ENCODE measurements around the gene C5orf46. TPM values are rescaled to one million over a fixed set of nuclear protein-coding genes. Genes with fewer than 3 reads are reported as not detected.

Gene C5orf46
- total and polyA plus RNA-seq, 4 donors: not detected

- no peak for DNase-seq (ENCODE audit: low spot score)
- Histone ChIP-seq H3K4me3 (ENCODE audit: low read depth in 1 of 3, low read length in 3 of 3) (no peak overlapping the region), H3K27ac (ENCODE audit: low read depth in 1 of 2, low read length in 2 of 2) (no peak overlapping the region), H3K4me1 (ENCODE audit: control insufficient read depth in 4 of 4, insufficient read depth in 4 of 4, low read length in 3 of 4) (peaks cover 0 to 6% (median 2%) of the 10 kb centered on the region in 4 donors), H3K36me3 (ENCODE audit: control insufficient read depth in 4 of 4, insufficient read depth in 3 of 4, low read depth in 1 of 4, low read length in 3 of 4) (no peaks in the 10 kb centered on the region), H3K9me3 (ENCODE audit: control insufficient read depth in 4 of 4, low read length in 3 of 4) (no peaks in the 10 kb centered on the region), H3K27me3 (ENCODE audit: control insufficient read depth in 4 of 4, insufficient read depth in 4 of 4, low read length in 3 of 4) (no peaks in the 10 kb centered on the region), H3K9ac (ENCODE audit: low read depth in 1 of 2, low read length in 2 of 2) (no peak overlapping the region)
- 49% methylated on average over 4 of the region's 4 CpGs for WGBS
- TF ChIP-seq FOXA2 (IDR thresholded peaks at IDR 0.05) (no peak), FOXA1 (IDR thresholded peaks at IDR 0.05) (no peak), GABPA (IDR thresholded peaks at IDR 0.05 in 1 of 2, conservative IDR thresholded peaks at IDR 0.05 in 1 of 2) (no peak), HNF4G (IDR thresholded peaks at IDR 0.05) (no peak), REST (IDR thresholded peaks at IDR 0.05) (no peak), ATF3 (IDR thresholded peaks at IDR 0.05) (no peak), SP1 (IDR thresholded peaks at IDR 0.05) (no peak), HNF4A (conservative IDR thresholded peaks at IDR 0.05) (no peak), TAF1 (conservative IDR thresholded peaks at IDR 0.05) (no peak), RXRA (IDR thresholded peaks at IDR 0.05) (no peak), MAX (IDR thresholded peaks at IDR 0.05) (no peak), JUND (IDR thresholded peaks at IDR 0.05) (no peak), EGR1 (IDR thresholded peaks at IDR 0.05; ENCODE audit: low read depth in 2 of 2) (no peak), RAD21 (IDR thresholded peaks at IDR 0.05) (no peak), NR2F2 (IDR thresholded peaks at IDR 0.05) (no peak), CTCF (IDR thresholded peaks at IDR 0.05; ENCODE audit: low read depth, low read length, missing input control) (no peak), YY1 (IDR thresholded peaks at IDR 0.05) (no peak), ZBTB33 (IDR thresholded peaks at IDR 0.05) (no peak)
Measured at GRCh38 chr5:147855774-147856069, 50.6 kb downstream of the C5orf46 start.

All from liver (tissue), 9 donors.